ENCODE measurements around the gene NEU3.
"Not testable (repeated sequence)": the region's sequence is repeated elsewhere in the genome, so short reads cannot be mapped to it uniquely, and the experiment has no call there.

NEU3 gene

GRCh38 chr11:74980634-74981033, 8.1 kb upstream of the NEU3 start:
- no peak for TF ChIP-seq TARDBP (IDR thresholded peaks at IDR 0.05)
- TF ChIP-seq FOXA1 (IDR thresholded peaks at IDR 0.05), result no peak
- no peak for TF ChIP-seq L3MBTL2 (conservative IDR thresholded peaks at IDR 0.05)
- TF ChIP-seq ZNF384 (IDR thresholded peaks at IDR 0.05), result no peak
- no peak for TF ChIP-seq NFRKB (IDR thresholded peaks at IDR 0.05)
- no peak for TF ChIP-seq HDGF (IDR thresholded peaks at IDR 0.05; ENCODE audit: borderline replicate concordance)
- TF ChIP-seq SUZ12 (IDR thresholded peaks at IDR 0.05), result no peak
- TF ChIP-seq PKNOX1 (IDR thresholded peaks at IDR 0.05), result no peak
- TF ChIP-seq FOXK2 (IDR thresholded peaks at IDR 0.05), result no peak
- TF ChIP-seq ARNT (IDR thresholded peaks at IDR 0.05), result no peak
- TF ChIP-seq CTBP1 (IDR thresholded peaks at IDR 0.05; ENCODE audit: borderline replicate concordance), result no peak
- no peak for TF ChIP-seq SP1 (IDR thresholded peaks at IDR 0.05)
- DNase-seq (ENCODE audit: extremely low spot score), result no peak
- POLR2A ChIA-PET, result no interaction called here
- CTCF ChIA-PET, result no interaction called here

- ChIA-PET CTCF (interaction anchor here (0.5 kb wide), 1 partner anchor 96 kb away, joined by 3 read pairs; no protein-coding TSS in a partner anchor), POLR2A (no interaction called here)
- no peak for DNase-seq (ENCODE audit: extremely low spot score)
- TF ChIP-seq FOXM1 (IDR thresholded peaks at IDR 0.05; ENCODE audit: borderline replicate concordance) (no peak), FOXA1 (IDR thresholded peaks at IDR 0.05) (no peak), ARNT (IDR thresholded peaks at IDR 0.05) (no peak), L3MBTL2 (conservative IDR thresholded peaks at IDR 0.05) (no peak), HDGF (IDR thresholded peaks at IDR 0.05; ENCODE audit: borderline replicate concordance) (no peak), CTBP1 (IDR thresholded peaks at IDR 0.05; ENCODE audit: borderline replicate concordance) (no peak), SUZ12 (IDR thresholded peaks at IDR 0.05) (no peak)
Measured at GRCh38 chr11:74981888-74982287, 6.8 kb upstream of the NEU3 start.

- ChIA-PET CTCF (no interaction called here), POLR2A (no interaction called here)
- no peak for TF ChIP-seq PKNOX1 (IDR thresholded peaks at IDR 0.05)
- TF ChIP-seq SP1 (IDR thresholded peaks at IDR 0.05), result no peak
- TF ChIP-seq ZNF384 (IDR thresholded peaks at IDR 0.05), result no peak
- TF ChIP-seq HDGF (IDR thresholded peaks at IDR 0.05; ENCODE audit: borderline replicate concordance), result no peak
- no peak for TF ChIP-seq SUZ12 (IDR thresholded peaks at IDR 0.05)
- TF ChIP-seq NFRKB (IDR thresholded peaks at IDR 0.05), result no peak
- no peak for TF ChIP-seq FOXA1 (IDR thresholded peaks at IDR 0.05)
- no peak for TF ChIP-seq ARNT (IDR thresholded peaks at IDR 0.05)
- no peak for TF ChIP-seq FOXK2 (IDR thresholded peaks at IDR 0.05)
- no peak for TF ChIP-seq LEF1 (IDR thresholded peaks at IDR 0.05; ENCODE audit: borderline replicate concordance)
- TF ChIP-seq FOXM1 (IDR thresholded peaks at IDR 0.05; ENCODE audit: borderline replicate concordance), result no peak
- TF ChIP-seq ELF4 (IDR thresholded peaks at IDR 0.05), result no peak
- no peak for TF ChIP-seq TARDBP (IDR thresholded peaks at IDR 0.05)
- TF ChIP-seq BHLHE40 (IDR thresholded peaks at IDR 0.05; ENCODE audit: borderline replicate concordance), result no peak
- TF ChIP-seq L3MBTL2 (conservative IDR thresholded peaks at IDR 0.05), result no peak
- TF ChIP-seq CTBP1 (IDR thresholded peaks at IDR 0.05; ENCODE audit: borderline replicate concordance), result no peak
- DNase-seq (ENCODE audit: extremely low spot score), result no peak
Measured at GRCh38 chr11:74984070-74984469, 4.7 kb upstream of the NEU3 start.

GRCh38 chr11:74984730-74985129, 4.0 kb upstream of the NEU3 start:
- no peak for TF ChIP-seq BHLHE40 (IDR thresholded peaks at IDR 0.05; ENCODE audit: borderline replicate concordance)
- DNase-seq (ENCODE audit: extremely low spot score), result no peak
- ChIA-PET POLR2A (no interaction called here), CTCF (no interaction called here)

DNA sequence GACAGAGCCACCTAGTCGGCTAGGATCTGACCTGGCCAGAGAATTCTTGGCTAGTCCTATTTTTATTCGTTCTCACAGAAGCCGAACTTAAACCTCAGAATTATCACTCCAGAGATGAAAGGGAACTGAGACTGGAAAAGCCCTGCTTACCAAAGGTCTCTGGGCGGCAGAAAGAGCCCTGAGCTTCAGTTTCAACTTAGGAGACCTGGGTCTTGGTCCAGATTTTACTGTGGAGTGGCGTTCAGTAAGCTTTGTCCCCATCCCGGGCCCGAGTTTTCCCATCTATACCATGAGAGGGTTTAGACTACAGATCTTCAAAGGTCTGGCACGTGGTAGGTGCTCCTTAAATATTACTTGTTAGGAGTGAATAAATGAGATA, 516 bp downstream of the NEU3 start:
- ChIA-PET CTCF (interaction anchor here (0.6 to 1.0 kb wide), 2 partner anchors 34 to 241 kb away, joined by 3 read pairs; no protein-coding TSS in a partner anchor), POLR2A (interaction anchor here (0.5 to 1.4 kb wide), 7 partner anchors 8 to 48 kb away, joined by 3 to 6 read pairs (median 3); no protein-coding TSS in a partner anchor)
- peak; percentile 13 for DNase-seq (ENCODE audit: extremely low spot score)
- TF ChIP-seq SUZ12 (IDR thresholded peaks at IDR 0.05) (no peak), L3MBTL2 (conservative IDR thresholded peaks at IDR 0.05) (peak; percentile 26; the same call in 1 of the 2 replicates)

- POLR2A ChIA-PET; CTCF ChIA-PET; DNase-seq (ENCODE audit: extremely low spot score): not testable (repeated sequence)
Measured at GRCh38 chr11:74990150-74990549, 1.4 kb downstream of the NEU3 start.

DNA sequence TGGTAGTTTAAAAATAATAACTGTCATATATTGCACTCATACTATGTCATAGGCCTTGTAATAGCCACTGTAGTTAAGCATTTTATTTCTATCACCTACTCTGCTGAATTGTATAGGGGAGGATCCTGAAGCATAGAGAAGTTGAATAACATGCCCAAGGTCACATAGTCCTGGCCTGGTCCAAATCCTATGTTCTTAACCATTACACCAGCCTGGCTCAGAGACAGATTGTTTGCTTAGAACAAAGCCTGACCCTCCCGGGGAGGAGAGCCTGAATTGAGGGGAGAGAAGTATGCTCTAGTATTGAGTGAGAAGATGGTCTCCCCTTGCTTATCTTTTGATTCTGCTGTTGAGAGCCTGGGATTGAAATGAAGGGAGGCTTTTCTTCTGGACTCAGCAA, 2.2 kb downstream of the NEU3 start:
- POLR2A ChIA-PET, result no interaction called here
- TF ChIP-seq ARNT (IDR thresholded peaks at IDR 0.05) (no peak), ZNF384 (IDR thresholded peaks at IDR 0.05) (no peak), FOXK2 (IDR thresholded peaks at IDR 0.05) (no peak), NFRKB (IDR thresholded peaks at IDR 0.05) (no peak), L3MBTL2 (conservative IDR thresholded peaks at IDR 0.05) (no peak)
- CTCF ChIA-PET, result no interaction called here
- no peak for DNase-seq (ENCODE audit: extremely low spot score)

DNA sequence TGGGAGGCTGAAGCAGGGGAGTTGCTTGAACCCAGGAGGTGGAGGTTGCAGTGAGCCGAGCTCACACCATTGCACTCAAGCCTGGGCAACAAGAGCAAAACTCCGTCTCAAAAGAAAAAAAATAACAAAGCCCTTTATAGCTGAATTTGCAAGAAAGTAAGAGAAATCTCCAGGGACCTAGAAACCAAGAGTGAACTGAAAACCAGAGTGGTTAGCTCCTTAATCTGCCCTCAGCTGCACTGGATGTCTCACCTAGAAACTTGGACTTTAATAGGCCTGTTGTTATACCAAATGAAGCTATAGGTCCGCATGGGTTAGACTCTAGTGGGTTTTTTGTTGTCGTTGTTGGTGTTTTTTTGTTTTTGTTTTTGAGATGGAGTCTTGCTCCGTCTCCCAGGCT, 4.1 kb downstream of the NEU3 start:
- POLR2A ChIA-PET, result no interaction called here
- CTCF ChIA-PET, result no interaction called here
- DNase-seq (ENCODE audit: extremely low spot score), result no peak
- TF ChIP-seq FOXK2 (IDR thresholded peaks at IDR 0.05), result no peak

DNA sequence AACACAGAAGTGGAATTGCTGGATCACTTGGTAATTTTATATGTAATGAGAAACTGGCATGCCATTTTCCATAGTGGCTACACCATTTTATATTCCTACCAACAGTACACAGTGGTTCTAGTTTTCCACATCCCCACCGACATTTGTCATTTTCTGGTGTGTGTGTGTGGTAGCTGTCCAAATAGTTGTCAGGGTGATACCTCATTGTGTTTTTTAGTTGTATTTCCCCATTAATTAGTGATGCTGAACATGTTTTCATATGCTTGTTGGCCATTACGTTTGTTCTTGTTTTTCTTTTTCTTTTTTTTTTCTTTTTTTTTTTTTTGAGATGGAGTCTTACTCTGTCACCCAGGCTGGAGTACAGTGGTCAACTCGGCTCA, 12.2 kb downstream of the NEU3 start:
- POLR2A ChIA-PET, result no interaction called here
- TF ChIP-seq FOXK2 (IDR thresholded peaks at IDR 0.05), result no peak
- TF ChIP-seq ARNT (IDR thresholded peaks at IDR 0.05), result no peak
- no peak for TF ChIP-seq SP1 (IDR thresholded peaks at IDR 0.05)
- no peak for TF ChIP-seq ZNF384 (IDR thresholded peaks at IDR 0.05)
- no peak for TF ChIP-seq L3MBTL2 (conservative IDR thresholded peaks at IDR 0.05)
- no peak for TF ChIP-seq ELF4 (IDR thresholded peaks at IDR 0.05)
- no peak for TF ChIP-seq FOXM1 (IDR thresholded peaks at IDR 0.05; ENCODE audit: borderline replicate concordance)
- no peak for TF ChIP-seq CTBP1 (IDR thresholded peaks at IDR 0.05; ENCODE audit: borderline replicate concordance)
- no peak for TF ChIP-seq PKNOX1 (IDR thresholded peaks at IDR 0.05)
- no peak for TF ChIP-seq SUZ12 (IDR thresholded peaks at IDR 0.05)
- no peak for TF ChIP-seq HDGF (IDR thresholded peaks at IDR 0.05; ENCODE audit: borderline replicate concordance)
- TF ChIP-seq NFRKB (IDR thresholded peaks at IDR 0.05), result no peak
- TF ChIP-seq FOXA1 (IDR thresholded peaks at IDR 0.05), result no peak
- TF ChIP-seq LEF1 (IDR thresholded peaks at IDR 0.05; ENCODE audit: borderline replicate concordance), result no peak
- no peak for TF ChIP-seq BHLHE40 (IDR thresholded peaks at IDR 0.05; ENCODE audit: borderline replicate concordance)
- no peak for TF ChIP-seq TARDBP (IDR thresholded peaks at IDR 0.05)
- DNase-seq (ENCODE audit: extremely low spot score), result no peak
- CTCF ChIA-PET, result no interaction called here

All from HEK293T (cell line).